SK-N-DZ (cell line): ENCODE data around the gene KDM8.

Experiments
- DNase-seq: peaks from one replicate; pipeline ENCODE4 v3.0.0-alpha.2; 2015; ENCODE audit warnings: low spot score

Gene KDM8

GRCh38 chr16:27229891-27230470 lies 26.7 kb downstream of the KDM8 start:
- no peak for DNase-seq

- DNase-seq = no peak
Observed at GRCh38 chr16:27230562-27231001, 27.3 kb downstream of the KDM8 start.

- no peak for DNase-seq
Observed at GRCh38 chr16:27231692-27232060, 28.4 kb downstream of the KDM8 start.

- no peak for DNase-seq
Observed at GRCh38 chr16:27232061-27232900, 29.0 kb downstream of the KDM8 start.

GRCh38 chr16:27232901-27233625 lies 29.7 kb downstream of the KDM8 start:
- DNase-seq = no peak

- no peak for DNase-seq
Observed at GRCh38 chr16:27233731-27234130, 30.4 kb downstream of the KDM8 start.

GRCh38 chr16:27234171-27234570 lies 30.8 kb downstream of the KDM8 start:
- no peak for DNase-seq

GRCh38 chr16:27234603-27235002 lies 31.3 kb downstream of the KDM8 start:
- no peak for DNase-seq

- peak; percentile 74 for DNase-seq
Observed at GRCh38 chr16:27235055-27235937, 32.0 kb downstream of the KDM8 start.

GRCh38 chr16:27235938-27236245 lies 32.6 kb downstream of the KDM8 start:
- DNase-seq = no peak

- DNase-seq = no peak
Observed at GRCh38 chr16:27236635-27237218, 33.4 kb downstream of the KDM8 start.

- no peak for DNase-seq
Observed at GRCh38 chr16:27237219-27238015, 34.1 kb downstream of the KDM8 start.

- DNase-seq = no peak
Observed at GRCh38 chr16:27238016-27238587, 34.8 kb downstream of the KDM8 start.

GRCh38 chr16:27238591-27238990 lies 35.3 kb downstream of the KDM8 start:
- no peak for DNase-seq

GRCh38 chr16:27239026-27239425 lies 35.7 kb downstream of the KDM8 start:
- no peak for DNase-seq

- no peak for DNase-seq
Observed at GRCh38 chr16:27239906-27240655, 36.8 kb downstream of the KDM8 start.

- DNase-seq = no peak
Observed at GRCh38 chr16:27240948-27241531, 37.7 kb downstream of the KDM8 start.

GRCh38 chr16:27241658-27242057 lies 38.3 kb downstream of the KDM8 start:
- DNase-seq = no peak

- no peak for DNase-seq
Observed at GRCh38 chr16:27242398-27242797, 39.1 kb downstream of the KDM8 start.
